ENCODE data around the gene TTR.

GRCh38 chr18:31634331-31634713, 42.6 kb downstream of the TTR start:
- no peak for TF ChIP-seq CTCF (IDR thresholded peaks at IDR 0.05; ENCODE audit: low read depth, low read length)
- no peak for TF ChIP-seq EZH2phosphoT487 (IDR thresholded peaks at IDR 0.05; ENCODE audit: low read depth)

All from OCI-LY3 (cell line).